Omental fat pad (tissue), 4 donors: ENCODE results near the gene CYB5B. TPM values are rescaled to one million over a fixed set of nuclear protein-coding genes. Genes with fewer than 3 reads are reported as not detected.

ENCODE experiments used
- ATAC-seq: fragments of 150-250 bp; one replicate; pipeline ENCODE4 v1.9.1; 2016; ENCODE audit warnings: mild to moderate bottlenecking, moderate library complexity; ENCODE audit not compliant: low FRiP score
- DNase-seq: peaks from one replicate; pipeline ENCODE4 v3.0.0-alpha.2; 2019; ENCODE audit warnings: low spot score
- total RNA-seq, 4 donors: library from RNA; depleted of rRNA; stranded (reverse); fragments of >200 nt; gene quantifications; one replicate each; pipeline ENCODE4 v1.1.0, GENCODE V29; 2016
- TF ChIP-seq, protein P1 (sequence below), 3 donors: fragments of 450-650 bp; IDR thresholded peaks; one replicate each; pipeline ENCODE4 v1.5.1; 2016 to 2017; ENCODE audit warnings: antibody characterized with exemption in 3 of 3, mild to moderate bottlenecking in 3 of 3, moderate library complexity in 2 of 3

Gene CYB5B
- total RNA-seq, 4 donors from 2014 or later = 32.0 to 41.8 (median 36.2) TPM

- TF ChIP-seq, protein P1, sequence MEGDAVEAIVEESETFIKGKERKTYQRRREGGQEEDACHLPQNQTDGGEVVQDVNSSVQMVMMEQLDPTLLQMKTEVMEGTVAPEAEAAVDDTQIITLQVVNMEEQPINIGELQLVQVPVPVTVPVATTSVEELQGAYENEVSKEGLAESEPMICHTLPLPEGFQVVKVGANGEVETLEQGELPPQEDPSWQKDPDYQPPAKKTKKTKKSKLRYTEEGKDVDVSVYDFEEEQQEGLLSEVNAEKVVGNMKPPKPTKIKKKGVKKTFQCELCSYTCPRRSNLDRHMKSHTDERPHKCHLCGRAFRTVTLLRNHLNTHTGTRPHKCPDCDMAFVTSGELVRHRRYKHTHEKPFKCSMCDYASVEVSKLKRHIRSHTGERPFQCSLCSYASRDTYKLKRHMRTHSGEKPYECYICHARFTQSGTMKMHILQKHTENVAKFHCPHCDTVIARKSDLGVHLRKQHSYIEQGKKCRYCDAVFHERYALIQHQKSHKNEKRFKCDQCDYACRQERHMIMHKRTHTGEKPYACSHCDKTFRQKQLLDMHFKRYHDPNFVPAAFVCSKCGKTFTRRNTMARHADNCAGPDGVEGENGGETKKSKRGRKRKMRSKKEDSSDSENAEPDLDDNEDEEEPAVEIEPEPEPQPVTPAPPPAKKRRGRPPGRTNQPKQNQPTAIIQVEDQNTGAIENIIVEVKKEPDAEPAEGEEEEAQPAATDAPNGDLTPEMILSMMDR (IDR thresholded peaks at IDR 0.05) = no peak
- DNase-seq (no peak), ATAC-seq (no peak)
These were observed 59.2 kb downstream of the CYB5B start for GRCh38 chr16:69483611-69484010.

DNA sequence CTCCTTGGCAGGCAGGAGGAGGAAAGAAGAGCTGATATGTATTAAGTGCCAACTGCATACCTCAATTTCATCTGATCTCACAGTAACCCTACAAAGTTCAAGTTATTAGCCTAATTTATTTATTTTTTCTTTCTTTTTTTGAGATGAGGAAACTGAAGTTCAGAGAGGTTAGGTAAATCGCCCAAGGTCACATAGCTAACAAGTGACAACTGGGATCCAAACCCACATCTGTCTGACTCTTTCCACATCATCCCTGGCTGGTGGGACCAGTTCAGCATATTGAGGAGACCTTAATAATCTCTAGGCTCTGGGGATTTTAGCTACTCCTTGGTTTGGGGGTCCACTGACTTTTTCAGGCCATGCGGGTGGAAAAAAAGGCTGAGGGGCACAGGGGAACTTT lies 60.9 kb downstream of the CYB5B start:
- ATAC-seq (no peak), DNase-seq (no peak)
- TF ChIP-seq, protein P1 (IDR thresholded peaks at IDR 0.05) = no peak

- TF ChIP-seq, protein P1 (IDR thresholded peaks at IDR 0.05) = no peak
- ATAC-seq (no peak), DNase-seq (no peak)
These were observed 61.4 kb downstream of the CYB5B start for GRCh38 chr16:69485816-69486215.

- ATAC-seq (no peak), DNase-seq (no peak)
- TF ChIP-seq, protein P1 (IDR thresholded peaks at IDR 0.05) = no peak
These were observed 61.9 kb downstream of the CYB5B start for GRCh38 chr16:69486272-69486671.

DNA sequence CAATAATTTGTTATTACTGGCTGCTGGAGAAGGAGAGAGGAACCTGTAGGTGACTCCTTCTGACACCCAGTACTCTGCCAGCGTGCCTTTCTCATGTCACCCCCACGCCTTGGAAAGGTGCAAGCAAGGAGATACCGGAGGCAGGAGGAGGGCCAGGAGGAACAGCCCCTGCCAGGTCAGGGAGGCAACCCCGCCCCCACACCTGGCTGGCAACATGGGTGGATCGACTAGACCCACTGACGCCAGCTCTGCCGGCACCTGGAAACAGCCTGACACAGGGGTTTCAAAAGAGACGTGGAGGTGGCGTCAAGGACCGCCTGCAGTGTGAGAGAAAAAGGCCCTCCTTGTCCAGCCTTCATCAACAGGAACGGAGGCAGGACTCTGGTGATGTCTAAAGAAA lies 62.3 kb downstream of the CYB5B start:
- no peak for DNase-seq
- no peak for ATAC-seq
- TF ChIP-seq, protein P1 (IDR thresholded peaks at IDR 0.05) = no peak

GRCh38 chr16:69490707-69491324 lies 66.4 kb downstream of the CYB5B start:
- no peak for ATAC-seq
- TF ChIP-seq, protein P1 (IDR thresholded peaks at IDR 0.05) = no peak
- no peak for DNase-seq

DNA sequence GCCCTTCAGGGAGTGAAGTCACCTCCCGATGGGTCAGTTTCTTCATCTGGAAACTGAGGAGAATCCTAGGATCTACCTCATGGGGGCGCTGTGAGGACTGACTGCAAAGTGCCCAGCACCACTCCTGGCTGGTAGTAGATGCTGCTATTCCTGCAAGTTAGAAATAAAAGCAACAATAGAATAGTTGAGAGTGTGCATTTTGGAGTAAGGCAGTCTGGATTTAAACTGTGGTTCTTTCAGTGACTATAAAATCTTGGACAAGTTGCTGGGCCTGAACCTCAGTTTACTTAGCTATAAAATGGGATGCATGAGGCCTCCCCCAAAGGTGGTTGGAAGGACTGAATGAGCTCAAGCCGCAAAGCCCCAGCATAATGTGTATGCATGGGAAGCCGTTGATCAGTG lies 70.6 kb downstream of the CYB5B start:
- ATAC-seq = no peak
- DNase-seq = no peak
- TF ChIP-seq, protein P1 (IDR thresholded peaks at IDR 0.05) = no peak
